GM18909 (cell line): ENCODE measurements around the gene SNX20.
A peak's percentile ranks its signal among the peaks of the same experiment; 100 is the strongest.

Source experiments
- ATAC-seq: cut with Tn5 transposase; IDR thresholded peaks from one replicate; pipeline ENCODE4 v1.9.1; 2021; ENCODE audit warnings: mild to moderate bottlenecking; ENCODE audit not compliant: unreplicated experiment, poor library complexity

Gene SNX20

DNA sequence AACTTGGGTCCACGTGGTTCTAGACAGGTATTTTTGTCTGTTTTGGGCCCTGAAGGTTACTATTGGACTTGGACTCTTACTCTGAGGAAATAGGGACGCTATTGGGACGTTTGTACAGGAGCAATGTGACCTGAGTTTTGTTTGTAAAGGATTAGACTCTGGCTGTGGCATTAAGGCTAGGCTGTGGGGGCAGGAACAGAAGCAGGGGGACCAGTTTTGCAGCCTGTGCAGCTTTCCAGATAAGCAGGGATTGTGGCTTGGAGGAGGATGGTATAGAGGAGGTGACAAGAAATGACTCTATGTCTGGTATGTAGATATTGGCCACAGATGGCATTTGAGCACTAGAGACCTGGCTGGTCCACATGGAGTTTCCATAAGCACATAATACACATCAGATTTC lies 25.1 kb upstream of the SNX20 start:
- ATAC-seq = no peak

- ATAC-seq = no peak
These were observed 24.5 kb upstream of the SNX20 start for GRCh38 chr16:50705436-50706110.

GRCh38 chr16:50704245-50704644 lies 23.1 kb upstream of the SNX20 start:
- ATAC-seq = no peak

- no peak for ATAC-seq
These were observed 21.6 kb upstream of the SNX20 start for GRCh38 chr16:50702725-50703124.

DNA sequence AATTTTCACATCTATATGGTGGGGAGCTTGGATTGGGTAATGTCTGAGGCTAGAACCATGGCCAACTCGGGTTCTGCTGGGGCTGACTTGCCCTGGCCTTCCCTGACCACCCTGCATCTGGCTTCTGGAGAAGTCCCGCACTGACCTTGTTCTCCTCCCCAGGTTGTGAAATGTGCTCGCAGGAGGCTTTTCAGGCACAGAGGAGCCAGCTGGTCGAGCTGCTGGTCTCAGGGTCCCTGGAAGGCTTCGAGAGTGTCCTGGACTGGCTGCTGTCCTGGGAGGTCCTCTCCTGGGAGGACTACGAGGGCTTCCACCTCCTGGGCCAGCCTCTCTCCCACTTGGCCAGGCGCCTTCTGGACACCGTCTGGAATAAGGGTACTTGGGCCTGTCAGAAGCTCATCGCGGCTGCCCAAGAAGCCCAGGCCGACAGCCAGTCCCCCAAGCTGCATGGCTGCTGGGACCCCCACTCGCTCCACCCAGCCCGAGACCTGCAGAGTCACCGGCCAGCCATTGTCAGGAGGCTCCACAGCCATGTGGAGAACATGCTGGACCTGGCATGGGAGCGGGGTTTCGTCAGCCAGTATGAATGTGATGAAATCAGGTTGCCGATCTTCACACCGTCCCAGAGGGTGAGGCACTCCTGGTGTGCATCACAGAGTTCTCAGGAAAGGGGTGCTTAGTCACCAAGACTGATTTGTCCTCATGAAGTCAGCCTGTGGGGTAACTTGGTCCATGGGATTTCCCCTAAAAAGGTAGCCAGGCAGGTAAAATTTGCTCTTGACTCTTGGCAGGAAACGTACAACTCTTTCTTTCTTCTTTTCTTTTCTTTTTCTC lies 18.4 kb upstream of the SNX20 start:
- no peak for ATAC-seq

- peak; percentile 42 for ATAC-seq
These were observed 17.0 kb upstream of the SNX20 start for GRCh38 chr16:50697881-50698767.

GRCh38 chr16:50697421-50697715 lies 16.3 kb upstream of the SNX20 start:
- ATAC-seq = no peak

GRCh38 chr16:50696575-50697420 lies 15.7 kb upstream of the SNX20 start:
- peak; percentile 68 for ATAC-seq

GRCh38 chr16:50696126-50696525 lies 15.0 kb upstream of the SNX20 start:
- ATAC-seq = peak; percentile 38

GRCh38 chr16:50695017-50696000 lies 14.2 kb upstream of the SNX20 start:
- no peak for ATAC-seq

DNA sequence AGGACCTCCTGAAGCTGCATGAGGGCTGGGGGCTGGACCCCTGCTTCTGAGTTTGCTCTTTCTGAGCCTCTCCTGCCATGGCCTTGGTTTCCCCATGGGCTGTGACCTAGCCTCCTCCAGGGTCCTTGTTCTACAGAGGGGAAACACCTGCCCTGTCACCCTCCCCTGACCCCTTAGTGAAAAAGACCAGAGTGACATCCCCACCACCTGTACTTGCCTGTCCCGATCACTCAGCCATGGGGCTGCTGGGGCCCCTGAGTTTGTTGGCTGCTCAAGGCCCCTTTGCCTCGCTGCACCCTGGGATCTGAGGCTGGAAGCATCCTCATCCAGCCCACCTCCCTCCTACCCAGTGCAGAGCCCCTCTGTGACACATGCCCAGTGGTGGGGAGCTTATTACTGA lies 13.1 kb upstream of the SNX20 start:
- no peak for ATAC-seq

GRCh38 chr16:50692999-50693781 lies 12.1 kb upstream of the SNX20 start, which contains the start of gene NOD2:
Gene NOD2 (plus strand): TSS chr16:50693606. CDS start chr16:50699496, 5,890 bp downstream.
- ATAC-seq = no peak

DNA sequence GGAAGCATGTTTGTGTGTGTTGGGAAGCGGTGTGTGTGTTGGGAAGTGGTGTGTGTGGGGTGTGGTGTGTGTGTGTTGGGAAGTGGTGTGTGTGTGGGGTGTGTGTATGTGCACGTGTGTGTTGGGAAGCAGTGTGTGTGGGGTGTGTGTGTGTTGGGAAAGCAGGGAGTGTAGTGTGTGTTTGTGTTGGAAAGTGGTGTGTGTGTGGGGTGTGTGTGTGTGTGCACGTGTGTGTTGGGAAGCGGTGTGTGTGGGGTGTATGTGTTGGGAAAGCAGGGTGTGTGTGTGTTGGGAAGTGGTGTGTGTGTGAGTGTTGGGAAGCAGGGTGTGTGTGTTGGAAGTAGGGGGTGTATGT lies 11.5 kb upstream of the SNX20 start:
- no peak for ATAC-seq

DNA sequence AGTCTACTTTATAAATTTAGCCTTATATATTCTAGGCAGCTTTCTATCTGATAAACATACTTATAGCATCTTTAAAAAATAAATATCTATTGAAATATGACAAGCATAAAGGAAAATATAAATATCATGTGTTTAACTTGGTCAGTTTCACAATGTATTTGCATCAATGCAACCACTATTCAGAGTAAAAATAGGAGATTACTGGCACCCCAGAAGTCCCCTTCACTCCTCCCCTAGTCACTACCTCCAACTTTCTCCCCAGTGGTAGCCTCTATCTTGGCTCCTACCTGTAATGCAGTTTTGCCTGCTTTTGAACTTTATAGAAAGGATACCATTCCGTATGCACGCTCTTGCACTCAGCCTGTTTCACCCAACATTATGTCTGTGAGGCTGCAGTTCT lies 9.1 kb upstream of the SNX20 start:
- ATAC-seq = no peak

GRCh38 chr16:50688867-50689266 lies 7.8 kb upstream of the SNX20 start:
- no peak for ATAC-seq

DNA sequence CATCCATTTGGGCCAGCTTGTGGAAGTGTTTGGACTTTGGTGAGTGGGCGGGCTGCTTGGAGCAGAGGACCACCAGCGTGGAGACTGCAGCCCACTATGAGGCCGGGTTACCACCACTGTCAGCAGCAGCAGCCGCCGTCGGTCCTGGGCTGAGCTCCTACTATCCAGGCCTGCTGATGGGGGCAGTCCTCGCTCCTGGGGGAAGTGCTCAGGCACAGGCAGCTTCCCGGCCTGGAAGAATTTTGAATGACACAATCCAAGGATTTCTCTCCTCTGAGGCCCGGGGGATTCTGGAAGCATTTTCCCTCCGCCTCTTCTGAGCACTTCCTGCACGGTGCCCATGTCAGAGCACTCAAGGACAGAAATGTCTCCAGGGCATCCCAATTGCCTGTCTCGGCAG lies 7.0 kb upstream of the SNX20 start:
- no peak for ATAC-seq

- ATAC-seq = no peak
These were observed 4.5 kb upstream of the SNX20 start for GRCh38 chr16:50685462-50686063.
